ENCODE measurements around the gene ZNF283. TPM values are rescaled to one million over a fixed set of nuclear protein-coding genes. Genes with fewer than 3 reads are reported as not detected.

The ZNF283 gene
- total RNA-seq (ENCODE audit: low replicate concordance), result 13.1 and 18.2 TPM in 2 replicates
- long read RNA-seq, full-length matches to known transcripts, result 4 of 32 reads
- long read RNA-seq, partial matches to known transcripts, result 1 of 32 reads
- long read RNA-seq, other reads (novel, unspliced or antisense), result 27 of 32 reads

DNA sequence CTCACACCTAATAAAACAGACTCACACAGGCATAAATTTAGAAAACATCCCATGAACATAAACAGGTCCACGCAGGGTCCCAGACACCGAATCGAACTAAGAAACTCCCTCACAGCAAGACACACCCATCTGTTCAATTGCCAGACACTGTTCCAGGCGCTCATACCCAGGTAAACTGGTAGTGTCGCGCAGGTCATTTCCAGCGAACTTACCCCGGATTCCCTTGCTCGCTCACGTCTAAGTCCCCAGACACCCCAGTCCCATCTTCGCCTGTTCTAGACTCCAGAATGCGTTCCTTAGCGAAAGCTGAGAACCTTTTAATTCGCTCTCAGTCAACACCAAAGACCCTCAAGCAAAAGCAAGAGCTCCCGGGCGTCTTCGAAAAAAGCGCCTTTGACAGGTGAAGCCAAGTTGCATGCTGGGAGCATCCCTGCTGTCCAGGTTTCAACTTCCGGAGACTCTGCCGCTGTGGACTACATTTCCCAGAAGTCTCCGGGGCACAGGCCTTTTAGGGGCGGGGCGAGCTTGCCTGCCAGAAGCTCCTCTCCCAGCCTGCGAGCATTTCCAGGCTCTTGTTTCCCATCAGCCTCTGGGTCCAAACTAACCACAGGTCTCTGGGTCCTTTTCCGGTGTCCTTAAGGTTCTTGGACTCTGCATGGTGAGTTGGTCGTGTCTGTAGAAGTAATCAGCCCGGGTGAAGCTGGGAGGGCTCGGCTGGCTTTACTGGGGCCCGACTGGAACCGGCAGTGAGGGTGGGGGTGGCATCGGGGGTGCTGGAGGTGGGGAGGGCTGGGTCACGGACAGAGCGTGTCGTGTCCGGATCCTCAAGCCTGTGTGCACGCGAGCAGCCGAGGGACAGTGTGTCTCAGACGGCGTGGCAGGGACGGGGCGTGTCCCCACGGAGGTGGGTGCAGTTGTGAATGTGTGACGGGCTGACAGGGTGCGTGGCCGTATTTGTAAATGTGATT is at the start of gene ZNF283:
Gene ZNF283, plus strand, starts transcription at position 535 of the 968 bp plus-strand sequence. CDS start 6,184 bp downstream, outside the sequence.
- Mint-ChIP-seq H3K27ac (peak within 1 kb of the TSS; percentile 79), H3K9me3 (peaks cover 7% of the 10 kb centered on the region), H3K4me1 (ENCODE audit: unreplicated experiment) (peaks cover 15% of the 10 kb centered on the region), H3K36me3 (peaks cover 34% of the 10 kb centered on the region), H3K4me3 (peak within 1 kb of the TSS; percentile 95), H3K27me3 (peaks cover 19% of the 10 kb centered on the region)
- TF ChIP-seq, protein P1, sequence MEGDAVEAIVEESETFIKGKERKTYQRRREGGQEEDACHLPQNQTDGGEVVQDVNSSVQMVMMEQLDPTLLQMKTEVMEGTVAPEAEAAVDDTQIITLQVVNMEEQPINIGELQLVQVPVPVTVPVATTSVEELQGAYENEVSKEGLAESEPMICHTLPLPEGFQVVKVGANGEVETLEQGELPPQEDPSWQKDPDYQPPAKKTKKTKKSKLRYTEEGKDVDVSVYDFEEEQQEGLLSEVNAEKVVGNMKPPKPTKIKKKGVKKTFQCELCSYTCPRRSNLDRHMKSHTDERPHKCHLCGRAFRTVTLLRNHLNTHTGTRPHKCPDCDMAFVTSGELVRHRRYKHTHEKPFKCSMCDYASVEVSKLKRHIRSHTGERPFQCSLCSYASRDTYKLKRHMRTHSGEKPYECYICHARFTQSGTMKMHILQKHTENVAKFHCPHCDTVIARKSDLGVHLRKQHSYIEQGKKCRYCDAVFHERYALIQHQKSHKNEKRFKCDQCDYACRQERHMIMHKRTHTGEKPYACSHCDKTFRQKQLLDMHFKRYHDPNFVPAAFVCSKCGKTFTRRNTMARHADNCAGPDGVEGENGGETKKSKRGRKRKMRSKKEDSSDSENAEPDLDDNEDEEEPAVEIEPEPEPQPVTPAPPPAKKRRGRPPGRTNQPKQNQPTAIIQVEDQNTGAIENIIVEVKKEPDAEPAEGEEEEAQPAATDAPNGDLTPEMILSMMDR (conservative IDR thresholded peaks at IDR 0.05), result no peak
- peak; percentile 87 for DNase-seq (ENCODE audit: extremely low spot score, unreplicated experiment)

DNA sequence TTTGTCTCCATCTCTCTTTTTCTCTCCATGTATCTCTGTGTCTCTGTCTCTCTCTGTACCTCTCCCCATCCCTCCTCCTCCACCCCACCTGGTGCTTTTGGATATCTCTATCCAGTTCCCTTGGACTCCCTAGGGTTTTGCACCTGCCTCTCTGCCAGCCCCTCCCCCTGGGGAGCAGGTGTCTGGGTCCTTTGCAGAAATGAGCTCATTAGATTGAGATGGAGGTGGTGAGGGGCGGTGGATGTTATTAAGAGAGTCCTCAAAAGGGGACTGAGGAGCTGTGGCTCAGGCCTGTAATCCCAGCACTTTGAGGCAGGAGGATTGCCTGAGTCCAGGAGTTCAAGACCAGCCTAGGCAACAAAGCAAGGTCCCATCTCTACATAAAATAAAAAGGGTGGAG is 48.5 kb upstream of the ZNF283 start:
- H3K27ac Mint-ChIP-seq, result peak overlapping the region; percentile 49
- H3K36me3 Mint-ChIP-seq, result no peaks in the 10 kb centered on the region
- peaks cover 15% of the 10 kb centered on the region for H3K27me3 Mint-ChIP-seq
- no peaks in the 10 kb centered on the region for H3K9me3 Mint-ChIP-seq
- DNase-seq (ENCODE audit: extremely low spot score, unreplicated experiment), result no peak
- H3K4me3 Mint-ChIP-seq, result peak overlapping the region; percentile 24
- TF ChIP-seq, protein P1 (conservative IDR thresholded peaks at IDR 0.05), result no peak
- H3K4me1 Mint-ChIP-seq (ENCODE audit: unreplicated experiment), result peaks cover 44% of the 10 kb centered on the region

DNA sequence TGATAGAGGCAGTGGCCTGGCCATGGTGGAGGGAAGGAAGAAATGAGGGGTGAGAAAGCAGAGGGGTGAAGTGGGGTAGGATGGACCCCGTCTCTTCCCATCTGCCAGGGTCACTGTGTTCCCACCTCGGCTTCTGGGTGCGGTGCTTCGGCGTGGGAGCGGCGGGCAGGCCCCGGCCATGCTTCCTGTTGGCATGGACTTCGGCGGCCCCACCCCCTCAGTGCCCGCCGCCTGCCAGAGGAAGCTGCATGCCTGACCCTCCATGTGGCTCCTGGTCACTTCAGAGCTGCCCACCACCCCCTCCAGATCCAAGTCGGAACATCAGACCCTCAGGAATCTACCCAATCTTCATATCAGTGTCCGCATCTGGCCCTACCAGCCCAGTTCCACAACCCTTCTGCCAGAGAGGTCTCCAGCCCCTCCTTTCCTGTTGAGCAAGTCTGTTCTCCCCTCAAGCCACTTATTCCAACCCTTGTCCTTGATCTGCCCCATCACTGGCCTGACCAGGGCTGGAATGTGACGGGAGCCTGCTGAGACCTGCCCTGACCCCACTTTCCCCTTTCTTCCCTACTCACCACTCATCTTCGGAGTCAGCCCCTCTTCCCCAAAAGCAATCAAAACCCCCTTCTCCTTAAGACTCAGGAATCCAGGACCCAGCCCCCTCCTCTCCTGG is 47.8 kb upstream of the ZNF283 start:
- peak overlapping the region; percentile 74 for H3K27ac Mint-ChIP-seq
- H3K4me3 Mint-ChIP-seq, result peak overlapping the region; percentile 57
- H3K27me3 Mint-ChIP-seq, result peaks cover 13% of the 10 kb centered on the region

DNA sequence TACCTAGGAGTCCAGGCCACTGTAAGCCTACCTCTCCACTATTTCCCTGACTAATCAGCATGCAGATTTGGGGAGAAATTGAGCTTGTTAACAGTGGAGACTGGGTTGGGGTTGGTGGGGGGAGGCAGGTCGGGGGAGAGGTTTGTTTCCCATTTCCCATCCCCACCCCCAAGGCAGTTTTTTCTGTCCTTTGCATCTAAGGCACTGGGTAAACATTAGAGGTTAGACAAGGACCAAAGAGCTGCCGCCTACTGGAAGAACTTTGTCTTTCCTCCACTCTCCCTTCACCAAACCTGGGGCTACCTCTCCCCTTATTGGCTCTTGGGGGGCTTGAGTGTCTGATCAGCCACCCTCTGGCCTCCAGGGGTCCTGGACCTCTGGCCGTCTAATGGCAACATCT is 47.3 kb upstream of the ZNF283 start:
- no peak for DNase-seq (ENCODE audit: extremely low spot score, unreplicated experiment)
- H3K27me3 Mint-ChIP-seq, result peaks cover 11% of the 10 kb centered on the region
- no peaks in the 10 kb centered on the region for H3K36me3 Mint-ChIP-seq
- peaks cover 47% of the 10 kb centered on the region for H3K4me1 Mint-ChIP-seq (ENCODE audit: unreplicated experiment)
- TF ChIP-seq, protein P1 (conservative IDR thresholded peaks at IDR 0.05), result no peak
- H3K27ac Mint-ChIP-seq, result peak overlapping the region; percentile 74
- peak overlapping the region; percentile 57 for H3K4me3 Mint-ChIP-seq
- no peaks in the 10 kb centered on the region for H3K9me3 Mint-ChIP-seq

More for the DNA sequence above, 47.8 kb upstream of the ZNF283 start:
- Mint-ChIP-seq H3K36me3 (no peaks in the 10 kb centered on the region), H3K9me3 (no peaks in the 10 kb centered on the region), H3K4me1 (ENCODE audit: unreplicated experiment) (peaks cover 47% of the 10 kb centered on the region)
- TF ChIP-seq, protein P1 (conservative IDR thresholded peaks at IDR 0.05), result no peak
- DNase-seq (ENCODE audit: extremely low spot score, unreplicated experiment), result no peak

DNA sequence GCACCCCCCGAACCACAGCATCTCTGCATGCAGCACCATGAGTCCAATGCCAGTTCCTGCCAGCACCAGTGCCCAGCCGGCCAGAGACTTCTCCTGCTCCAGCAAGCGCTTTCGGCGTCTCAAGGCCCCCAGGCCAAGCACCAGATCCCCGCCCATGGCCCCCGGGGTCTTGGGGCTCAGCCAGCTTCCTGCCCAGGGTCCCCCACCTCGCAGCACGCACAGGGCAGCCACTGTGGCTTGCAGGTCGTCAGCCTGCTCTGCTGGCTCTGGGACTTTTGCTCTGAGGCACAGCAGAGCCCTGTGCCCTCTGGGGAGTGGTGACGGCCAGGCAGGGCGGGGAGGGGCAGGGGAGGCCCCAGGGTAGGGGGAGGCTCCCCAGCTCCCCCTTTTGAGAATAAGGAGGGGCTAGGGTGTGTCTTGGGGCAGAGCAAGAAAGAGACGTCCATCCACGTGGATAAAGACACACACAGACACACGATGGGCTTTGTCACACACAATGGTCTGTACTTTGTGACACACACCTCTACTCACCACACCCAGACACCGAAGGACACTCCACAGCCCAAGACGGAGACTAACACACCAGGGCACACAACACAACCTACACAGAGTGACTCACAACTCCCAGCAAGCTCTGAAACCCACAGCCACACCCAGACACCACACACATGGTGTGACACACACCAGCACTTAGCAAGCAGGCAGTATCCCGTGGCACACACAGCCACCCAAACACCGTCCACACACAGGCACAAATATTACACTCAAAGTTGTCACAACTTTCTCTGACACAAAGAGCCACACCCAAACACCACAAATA is 46.2 kb upstream of the ZNF283 start, which contains the start of gene KCNN4:
Gene KCNN4, minus strand, starts transcription at position 268 of the 820 bp plus-strand sequence. Its CDS starts 112 bp downstream, at position 156.
- DNase-seq (ENCODE audit: extremely low spot score, unreplicated experiment), result no peak
- H3K9me3 Mint-ChIP-seq, result no peaks in the 10 kb centered on the region
- H3K4me3 Mint-ChIP-seq, result peak within 1 kb of the TSS; percentile 57
- peaks cover 5% of the 10 kb centered on the region for H3K27me3 Mint-ChIP-seq
- H3K27ac Mint-ChIP-seq, result peak within 1 kb of the TSS; percentile 74
- H3K4me1 Mint-ChIP-seq (ENCODE audit: unreplicated experiment), result peaks cover 44% of the 10 kb centered on the region
- TF ChIP-seq, protein P1 (conservative IDR thresholded peaks at IDR 0.05), result no peak
- H3K36me3 Mint-ChIP-seq, result no peaks in the 10 kb centered on the region
